ENCODE data around the gene MS4A10.
"Not testable (repeated sequence)": the region's sequence is repeated elsewhere in the genome, so short reads cannot be mapped to it uniquely, and the experiment has no call there.

Gene MS4A10

DNA sequence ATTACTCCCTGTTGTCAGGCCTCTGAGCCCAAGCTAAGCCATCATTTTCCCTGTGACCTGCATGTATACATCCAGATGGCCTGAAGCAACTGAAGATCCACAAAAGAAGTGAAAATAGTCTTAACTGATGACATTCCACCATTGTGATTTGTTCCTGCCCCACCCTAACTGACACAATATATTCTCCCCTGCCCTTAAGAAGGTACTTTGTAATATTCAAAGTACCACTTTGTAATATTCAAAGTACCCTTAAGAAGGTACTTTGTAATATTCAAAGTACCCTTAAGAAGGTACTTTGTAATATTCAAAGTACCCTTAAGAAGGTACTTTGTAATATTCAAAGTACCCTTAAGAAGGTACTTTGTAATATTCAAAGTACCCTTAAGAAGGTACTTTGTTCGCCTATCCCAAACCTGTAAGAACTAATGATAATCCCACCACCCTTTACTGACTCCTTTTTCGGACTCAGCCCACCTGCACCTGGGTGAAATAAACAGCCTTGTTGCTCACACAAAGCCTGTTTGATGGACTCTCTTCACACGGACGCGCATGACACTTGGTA is 38.7 kb downstream of the MS4A10 start:
- not testable (repeated sequence) for DNase-seq (ENCODE audit: low read depth in 1 of 2, low spot score in 1 of 2)

DNA sequence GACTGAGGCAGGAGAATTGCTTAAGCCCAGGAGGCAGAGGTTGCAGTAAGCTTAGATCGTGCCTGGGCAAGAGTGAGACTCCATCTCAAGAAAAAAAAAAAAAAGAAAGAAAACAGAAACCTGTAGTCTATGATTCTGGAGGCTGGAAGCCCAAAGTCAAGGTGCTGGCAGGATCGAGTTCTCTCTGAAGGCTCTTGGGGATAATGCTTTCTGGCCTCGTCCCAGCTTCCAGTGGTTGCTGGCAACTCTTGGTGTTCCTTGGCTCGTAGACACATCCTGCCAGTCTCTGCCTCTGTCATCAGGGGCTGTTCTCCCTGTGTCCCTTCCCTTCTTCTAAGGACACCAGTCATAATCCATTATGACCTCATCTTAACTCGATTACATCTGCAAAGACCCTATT is 40.0 kb downstream of the MS4A10 start:
- no peak for DNase-seq (ENCODE audit: low read depth in 1 of 2, low spot score in 1 of 2)

DNA sequence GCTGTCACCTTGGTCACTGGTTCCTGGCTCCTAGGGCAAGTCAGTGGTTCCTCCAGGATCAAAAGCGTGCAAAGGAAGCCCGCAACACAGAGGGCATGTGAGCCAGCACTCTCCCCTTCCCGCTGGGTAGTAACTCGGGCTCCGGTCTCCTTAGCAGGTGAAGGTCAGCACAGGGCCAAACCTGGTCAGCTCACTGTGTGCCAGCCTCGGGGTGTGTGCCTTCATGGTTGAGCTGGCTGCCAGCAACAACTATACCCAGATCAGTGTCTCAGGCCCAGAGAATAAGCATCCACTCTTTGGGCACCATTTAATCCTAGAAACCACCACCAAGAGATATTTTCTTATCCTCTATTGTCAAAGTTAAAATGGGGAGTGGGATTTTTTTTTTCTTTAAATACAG is 40.7 kb downstream of the MS4A10 start:
- no peak for DNase-seq (ENCODE audit: low read depth in 1 of 2, low spot score in 1 of 2)

DNA sequence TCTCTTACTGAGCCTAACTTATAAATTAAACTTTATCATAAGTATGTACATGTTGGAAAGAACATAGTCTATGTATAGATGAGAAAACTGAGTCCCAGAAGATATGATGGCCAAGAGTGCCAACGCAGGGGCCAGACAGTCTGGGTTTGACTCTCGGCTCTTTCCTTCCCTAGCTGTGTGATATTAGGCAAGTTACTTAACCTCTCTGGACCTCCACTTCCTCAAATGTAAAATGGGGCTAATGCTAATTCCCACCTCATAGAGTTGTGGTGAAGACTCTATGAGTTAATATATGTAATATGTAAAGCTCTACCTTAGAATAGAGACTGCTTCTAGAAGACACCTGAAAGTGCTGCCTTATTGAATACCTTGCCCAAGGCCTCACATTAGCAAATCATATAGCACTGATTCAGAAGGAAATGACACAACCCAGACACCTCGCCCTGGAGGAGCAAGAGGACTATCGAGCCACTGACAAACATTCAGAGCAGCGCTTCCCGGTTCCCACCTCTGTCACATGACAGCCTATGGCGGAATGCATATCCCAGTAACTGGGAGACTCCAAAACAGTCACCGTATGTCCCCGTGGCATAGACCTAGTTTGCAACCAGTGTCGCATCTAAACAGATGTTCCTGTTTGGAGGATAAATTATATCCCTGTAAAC is 45.5 kb downstream of the MS4A10 start:
- DNase-seq (ENCODE audit: low read depth in 1 of 2, low spot score in 1 of 2) = no peak

DNA sequence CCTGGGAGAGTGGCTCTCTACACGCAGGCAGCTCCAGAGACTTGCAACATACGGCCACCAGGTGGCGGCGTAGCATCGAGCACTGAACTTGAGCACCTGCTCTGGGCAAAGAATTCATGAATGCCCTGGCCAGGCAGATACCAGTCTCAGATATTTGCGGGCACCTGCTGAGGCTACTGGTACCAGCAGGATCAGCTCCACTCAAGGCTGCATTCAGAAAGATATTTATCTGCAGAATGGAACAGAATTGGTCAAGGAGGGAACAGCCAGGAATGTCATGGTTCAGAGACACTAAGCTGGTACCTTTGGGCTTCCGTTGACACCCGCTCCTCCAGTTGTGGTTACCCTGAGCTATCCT is 46.0 kb downstream of the MS4A10 start:
- peak; percentile 69 to 70 for DNase-seq (ENCODE audit: low read depth in 1 of 2, low spot score in 1 of 2)

DNA sequence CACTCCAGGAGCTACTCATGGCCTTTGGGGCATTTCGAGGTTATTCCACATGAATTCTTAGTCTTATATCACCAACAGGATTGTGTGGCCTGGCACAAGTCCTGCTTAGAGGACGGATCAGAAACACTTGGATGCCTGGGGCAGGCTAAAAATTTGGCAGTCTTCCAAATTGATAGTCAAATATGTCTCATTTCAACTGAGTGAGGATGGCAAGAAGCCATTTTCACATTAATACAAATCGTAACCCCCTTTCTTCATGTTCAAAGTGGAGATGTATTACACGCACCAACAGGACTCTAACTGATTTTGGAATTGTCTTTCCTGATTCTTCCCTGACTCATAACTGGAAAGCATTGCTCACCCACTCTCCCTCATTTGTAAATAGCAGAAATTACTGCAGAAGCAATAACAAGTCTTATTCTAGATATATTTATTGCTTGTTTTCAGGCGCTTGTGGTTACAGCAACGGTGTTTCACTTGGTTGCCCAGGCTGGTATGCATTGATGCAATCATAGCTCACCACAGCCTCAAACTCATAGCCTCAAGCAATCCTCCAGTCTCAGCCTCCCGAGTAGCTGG is 46.5 kb downstream of the MS4A10 start:
- DNase-seq (ENCODE audit: low read depth in 1 of 2, low spot score in 1 of 2) = no peak

DNA sequence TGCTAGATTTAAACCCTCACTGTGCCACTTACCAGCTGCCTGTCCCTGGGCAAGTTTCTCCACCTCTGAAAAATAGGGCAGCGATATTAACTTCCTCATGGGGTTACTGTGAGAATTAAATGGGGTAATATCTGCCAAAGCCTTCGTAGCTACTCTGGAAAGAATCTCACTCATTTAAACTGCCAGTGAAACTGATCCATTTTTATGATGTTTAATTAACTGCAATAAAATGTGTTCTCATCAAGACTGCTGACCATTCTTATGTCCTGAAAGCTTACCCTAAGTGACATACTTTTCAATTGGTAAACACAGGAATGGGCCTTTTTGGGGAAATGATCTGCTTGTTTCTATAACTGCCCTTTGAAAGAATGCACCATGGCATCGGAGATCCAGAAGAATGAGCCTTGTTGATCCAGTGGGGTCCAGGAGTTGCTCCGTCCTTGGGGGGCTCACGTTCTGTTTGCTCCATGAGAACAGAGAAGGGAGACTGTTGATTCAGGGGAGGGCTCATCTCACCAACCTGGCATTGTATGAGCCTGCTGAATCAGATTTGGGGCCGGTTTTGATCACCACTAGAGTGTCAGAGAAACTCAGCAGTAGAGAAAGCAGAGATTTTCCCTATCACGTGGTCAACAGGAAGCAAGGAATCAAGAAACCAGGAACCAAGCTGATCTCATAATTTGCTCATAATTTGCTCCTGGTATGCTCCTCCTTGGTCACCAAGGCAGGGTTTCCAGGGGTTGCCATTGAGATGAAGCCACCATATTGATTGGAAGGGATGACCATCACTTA is 49.8 kb downstream of the MS4A10 start:
- no peak for DNase-seq (ENCODE audit: low read depth in 1 of 2, low spot score in 1 of 2)

DNA sequence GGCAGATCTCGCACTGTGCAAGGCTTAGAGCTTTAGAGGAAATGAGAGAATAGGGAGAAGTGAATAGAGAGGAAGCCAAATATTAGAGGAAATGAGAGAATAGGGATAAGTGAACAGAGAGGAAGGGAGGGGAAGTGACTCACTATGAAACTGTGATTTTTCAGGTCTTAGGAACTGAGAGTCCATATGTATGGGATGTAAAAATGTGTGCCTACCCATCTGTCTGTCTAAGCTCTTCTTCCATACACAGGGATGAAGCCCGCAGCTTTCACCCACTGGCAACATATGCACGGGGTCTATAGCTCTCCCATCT is 50.4 kb downstream of the MS4A10 start:
- no peak for DNase-seq (ENCODE audit: low read depth in 1 of 2, low spot score in 1 of 2)

DNA sequence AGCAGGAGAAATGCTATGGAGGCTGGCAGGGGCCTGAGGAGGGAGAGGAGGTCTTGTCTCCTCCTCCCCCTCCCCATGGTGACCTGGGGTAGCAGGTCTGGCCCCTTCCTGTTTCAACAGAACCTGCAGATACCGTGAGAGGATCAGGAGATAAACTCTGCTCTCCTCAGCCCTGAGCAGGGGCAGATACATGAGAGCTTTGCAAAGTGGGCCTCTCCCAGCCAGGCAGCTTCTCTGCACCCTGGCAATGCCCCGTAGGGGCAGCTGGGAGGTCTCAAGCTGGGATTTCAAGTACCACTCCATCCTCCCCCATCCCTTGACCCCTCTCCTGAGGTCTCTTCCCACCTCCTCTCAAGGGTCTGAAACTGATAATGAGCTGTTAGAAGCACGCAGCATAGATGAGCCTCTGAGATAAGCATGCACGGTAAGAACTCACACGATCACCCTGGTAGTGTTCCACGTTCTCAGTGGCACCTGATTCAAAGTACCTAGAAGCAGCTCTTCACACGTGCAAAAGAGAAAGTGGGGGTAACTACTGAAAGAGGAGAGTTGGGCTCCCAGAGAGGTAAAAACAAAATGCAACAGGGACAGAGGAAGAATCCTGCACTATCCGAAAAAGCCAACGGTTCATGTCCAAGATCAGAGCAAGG is 51.9 kb downstream of the MS4A10 start:
- DNase-seq (ENCODE audit: low read depth in 1 of 2, low spot score in 1 of 2) = no peak

DNA sequence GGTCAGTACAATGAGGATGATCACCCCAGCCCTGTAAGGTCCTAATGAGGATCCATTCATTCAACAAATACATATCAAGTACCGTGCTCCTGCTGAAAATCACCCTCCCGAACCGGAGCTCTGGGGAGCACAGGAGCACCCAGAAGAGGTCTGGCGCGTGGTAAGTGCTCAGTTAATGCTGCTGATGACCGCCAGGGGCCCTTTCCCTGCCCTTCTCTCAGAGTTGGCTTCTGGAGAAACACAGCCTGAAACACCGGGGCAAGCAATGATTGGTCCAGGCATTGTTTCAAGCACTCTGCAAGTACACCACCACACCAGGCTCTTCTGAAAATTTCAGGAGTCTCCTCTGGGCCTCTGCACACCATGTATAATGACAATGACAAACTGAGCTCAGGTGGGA is 53.0 kb downstream of the MS4A10 start:
- DNase-seq (ENCODE audit: low read depth in 1 of 2, low spot score in 1 of 2) = no peak

DNA sequence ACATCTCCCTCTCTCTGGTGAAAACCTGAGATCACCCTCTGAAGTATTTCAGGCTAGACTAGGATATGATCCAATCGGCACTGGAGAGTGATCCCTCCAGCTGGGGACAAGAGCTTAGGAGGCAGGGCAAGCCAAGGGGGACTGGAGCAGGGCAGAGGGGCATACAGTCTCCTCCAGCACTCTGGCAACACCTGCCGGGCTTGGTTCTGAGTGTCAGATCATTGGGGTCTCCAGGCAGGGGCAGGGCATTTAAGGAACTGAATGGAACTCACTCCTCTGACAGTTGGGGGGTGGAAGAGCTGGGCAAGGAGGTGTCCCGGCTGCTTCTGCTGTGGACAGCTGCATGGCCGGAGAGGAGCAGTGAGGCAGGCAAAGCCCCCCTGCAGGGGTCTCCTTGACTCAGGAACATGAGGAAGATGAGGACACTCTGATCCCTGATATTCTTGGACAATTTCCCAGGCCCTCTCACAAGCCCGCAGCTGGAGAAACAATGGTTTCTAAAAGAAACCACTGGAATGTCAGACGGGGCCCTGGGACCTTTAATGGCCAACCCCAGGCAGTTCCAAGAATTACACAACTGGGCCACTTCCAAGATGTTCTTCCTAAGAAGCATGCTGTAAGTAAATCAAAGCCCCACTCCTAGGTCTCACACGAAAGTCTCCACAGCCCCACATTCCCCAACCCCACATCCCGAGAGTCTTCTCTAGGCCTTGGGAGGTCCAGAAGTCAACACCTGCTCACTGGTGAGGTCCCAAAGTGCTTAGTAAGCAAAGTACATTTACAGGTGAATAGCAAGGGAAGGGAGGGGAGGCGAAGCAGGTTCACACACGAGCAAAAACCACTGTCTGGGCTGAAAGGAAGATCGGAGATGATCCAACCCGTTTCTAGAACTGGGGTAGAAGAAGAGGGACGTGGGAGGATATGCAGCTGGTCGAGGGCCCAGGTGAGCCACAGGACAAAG is 55.6 kb downstream of the MS4A10 start:
- no peak for DNase-seq (ENCODE audit: low read depth in 1 of 2, low spot score in 1 of 2)

DNA sequence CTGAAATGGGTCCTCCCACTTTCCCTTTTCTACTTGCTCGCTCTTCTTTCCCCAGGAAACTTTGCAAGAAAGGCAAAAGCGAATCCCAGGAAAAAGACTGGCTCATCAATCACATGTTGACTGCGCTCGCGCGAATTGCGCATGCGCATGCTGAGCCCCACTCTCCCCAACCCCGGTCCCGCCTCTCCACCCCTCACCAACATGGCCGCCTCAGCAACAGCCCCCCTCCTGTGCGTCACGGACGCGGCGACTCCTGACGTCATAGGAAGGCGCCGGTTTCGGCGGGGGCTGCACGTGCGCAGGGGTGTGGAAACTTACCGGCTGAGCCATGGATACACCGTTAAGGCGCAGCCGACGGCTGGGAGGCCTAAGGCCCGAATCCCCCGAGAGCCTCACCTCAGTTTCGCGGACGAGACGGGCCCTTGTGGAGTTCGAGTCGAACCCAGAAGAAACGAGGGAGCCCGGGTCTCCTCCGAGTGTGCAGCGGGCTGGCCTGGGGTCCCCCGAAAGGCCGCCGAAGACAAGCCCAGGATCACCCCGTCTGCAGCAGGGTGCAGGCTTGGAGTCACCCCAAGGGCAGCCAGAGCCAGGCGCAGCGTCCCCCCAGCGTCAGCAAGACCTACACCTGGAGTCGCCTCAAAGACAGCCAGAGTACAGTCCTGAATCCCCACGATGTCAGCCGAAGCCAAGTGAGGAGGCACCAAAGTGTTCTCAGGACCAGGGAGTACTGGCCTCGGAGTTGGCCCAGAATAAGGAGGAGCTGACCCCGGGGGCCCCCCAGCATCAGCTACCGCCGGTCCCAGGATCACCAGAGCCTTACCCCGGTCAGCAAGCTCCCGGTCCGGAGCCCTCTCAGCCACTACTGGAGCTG is 56.9 kb downstream of the MS4A10 start, which contains the start of gene CCDC86:
TSS of gene CCDC86 (plus strand) at position 317 of the 871 bp plus-strand sequence. CDS start at position 329, 12 bp downstream.
- peak; percentile 98 to 100 for DNase-seq (ENCODE audit: low read depth in 1 of 2, low spot score in 1 of 2)

DNA sequence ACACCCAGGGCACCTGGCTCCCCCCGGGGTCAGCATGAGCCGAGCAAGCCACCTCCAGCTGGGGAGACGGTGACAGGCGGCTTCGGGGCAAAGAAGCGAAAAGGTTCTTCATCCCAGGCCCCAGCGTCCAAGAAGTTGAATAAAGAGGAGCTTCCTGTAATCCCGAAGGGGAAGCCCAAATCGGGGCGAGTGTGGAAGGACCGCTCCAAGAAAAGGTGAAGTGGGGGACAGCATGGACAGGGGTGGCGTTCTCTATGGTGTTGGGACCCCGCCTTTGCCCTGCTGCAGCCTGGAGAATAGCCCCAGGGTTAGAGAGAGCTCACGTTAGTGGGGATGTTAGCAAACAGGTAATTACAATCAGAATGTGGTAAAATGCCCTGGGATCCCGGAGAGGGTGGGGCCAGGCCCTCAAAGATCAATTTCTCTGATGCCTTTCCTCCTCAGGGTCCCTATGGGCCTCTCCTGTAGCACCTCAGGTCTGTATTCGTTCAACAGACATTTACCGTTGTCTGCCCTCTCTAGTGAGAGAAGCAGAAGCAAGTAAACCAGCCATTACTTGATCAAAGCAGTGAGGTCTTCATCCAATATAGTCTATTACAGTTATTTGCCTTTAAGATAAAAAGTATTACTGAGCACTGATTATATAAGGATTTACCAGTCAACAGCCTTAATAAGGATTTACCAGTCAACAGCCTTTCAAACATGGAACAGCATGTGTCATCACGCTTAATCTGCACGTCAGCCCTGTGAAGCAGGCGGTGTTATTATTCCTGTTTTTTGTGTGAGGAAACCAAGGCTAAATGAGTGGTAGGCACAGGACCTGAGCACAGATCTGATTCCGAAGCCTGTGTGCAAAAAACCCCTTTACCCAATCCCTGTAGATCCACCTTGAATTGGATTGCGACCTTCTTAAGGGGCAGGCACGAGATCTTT is 57.8 kb downstream of the MS4A10 start:
- DNase-seq (ENCODE audit: low read depth in 1 of 2, low spot score in 1 of 2) = no peak

DNA sequence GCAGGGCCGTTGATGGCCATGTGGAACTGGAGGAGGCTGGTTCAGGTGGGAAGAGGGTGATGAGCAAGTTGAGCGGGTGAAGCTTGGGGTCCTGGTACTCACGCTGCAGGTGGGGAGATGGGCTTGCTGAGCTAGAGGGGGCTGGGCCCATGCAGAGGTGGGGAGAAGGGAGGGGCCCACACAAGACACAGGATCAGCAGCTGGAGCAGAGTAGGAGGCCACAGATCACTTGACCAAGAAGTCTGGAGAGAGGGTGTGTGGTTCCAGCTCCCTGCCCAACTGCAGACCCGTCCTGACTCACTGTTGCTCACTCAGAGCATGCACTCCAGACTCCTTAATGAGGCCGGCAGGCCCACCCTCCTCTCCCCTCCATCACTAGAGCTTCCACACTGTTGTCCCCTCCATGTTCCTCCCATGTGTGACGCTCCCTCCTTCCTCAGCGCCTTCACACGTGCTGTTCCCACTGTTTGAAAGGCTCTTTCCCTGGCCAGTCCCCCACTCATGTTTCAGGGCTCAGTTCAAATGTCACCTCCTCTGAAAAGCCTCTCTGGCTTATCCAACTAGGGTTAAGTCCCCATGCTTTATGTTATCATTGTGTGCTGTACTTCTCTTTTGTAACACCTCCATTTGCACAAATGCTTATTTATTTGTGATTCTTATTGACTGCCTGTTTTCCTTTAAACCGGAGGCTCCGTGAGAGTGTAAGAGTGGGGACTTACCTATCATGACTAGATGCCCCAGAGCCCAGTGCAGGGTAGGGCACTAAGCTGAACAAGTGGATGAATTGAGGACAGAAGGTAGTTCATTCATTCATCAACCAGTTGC is 59.1 kb downstream of the MS4A10 start:
- DNase-seq (ENCODE audit: low read depth in 1 of 2, low spot score in 1 of 2) = no peak

DNA sequence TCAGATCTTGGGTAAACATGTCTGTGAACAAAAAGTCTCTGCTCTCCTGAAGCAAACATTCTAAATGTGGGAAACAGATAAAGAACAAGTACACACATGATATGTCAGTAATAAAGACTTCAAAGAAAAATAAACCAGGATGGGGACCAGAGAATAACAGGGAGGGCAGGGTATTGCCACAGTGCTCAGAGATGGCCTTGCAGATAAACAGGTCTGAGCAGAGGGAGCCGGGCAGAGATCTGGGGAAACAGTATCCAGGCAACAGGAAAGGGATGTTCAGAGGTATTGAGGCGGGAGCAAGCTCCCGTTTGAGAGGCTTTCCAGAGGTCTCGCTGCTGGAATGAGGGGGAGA is 59.7 kb downstream of the MS4A10 start:
- DNase-seq (ENCODE audit: low read depth in 1 of 2, low spot score in 1 of 2) = no peak

DNA sequence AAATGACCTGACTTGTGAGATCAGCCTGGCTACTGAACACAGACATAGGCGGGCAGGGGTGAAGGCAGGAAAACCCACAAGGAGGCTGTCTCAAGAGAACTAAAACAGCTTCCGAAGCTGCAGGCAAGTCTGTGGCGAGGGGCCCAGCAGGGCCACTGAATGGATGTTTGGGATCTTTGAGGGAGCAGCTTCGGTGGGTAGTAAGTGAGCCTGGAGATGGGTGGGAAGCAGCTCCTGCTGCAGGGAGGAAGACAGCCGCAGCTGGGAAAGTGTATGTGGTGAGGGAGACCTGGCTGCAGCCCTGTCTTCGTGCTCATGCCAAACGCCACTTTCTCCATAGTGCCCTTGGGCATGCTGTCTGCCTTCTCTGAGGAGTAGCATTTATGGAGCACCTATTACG is 60.2 kb downstream of the MS4A10 start:
- DNase-seq (ENCODE audit: low read depth in 1 of 2, low spot score in 1 of 2) = no peak

DNA sequence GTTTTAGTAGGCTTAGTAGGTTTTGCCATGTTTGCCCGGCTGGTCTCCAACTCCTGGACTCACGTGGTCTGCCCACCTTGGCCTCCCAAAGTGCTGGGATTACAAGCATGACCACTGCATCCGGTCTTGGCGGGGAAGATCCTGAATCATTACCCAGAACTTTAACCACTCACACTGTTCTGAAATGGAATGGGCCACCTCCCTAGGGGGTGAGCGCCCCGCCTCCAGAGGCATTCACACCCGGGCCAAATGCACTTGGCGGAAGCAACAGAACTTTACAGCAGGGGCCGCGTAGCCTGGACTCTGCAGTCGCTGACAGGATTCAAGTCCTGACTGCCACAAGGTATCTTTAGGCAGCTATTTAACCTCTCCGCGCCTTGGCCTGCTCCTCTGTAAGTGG is 62.1 kb downstream of the MS4A10 start:
- DNase-seq (ENCODE audit: low read depth in 1 of 2, low spot score in 1 of 2) = no peak

DNA sequence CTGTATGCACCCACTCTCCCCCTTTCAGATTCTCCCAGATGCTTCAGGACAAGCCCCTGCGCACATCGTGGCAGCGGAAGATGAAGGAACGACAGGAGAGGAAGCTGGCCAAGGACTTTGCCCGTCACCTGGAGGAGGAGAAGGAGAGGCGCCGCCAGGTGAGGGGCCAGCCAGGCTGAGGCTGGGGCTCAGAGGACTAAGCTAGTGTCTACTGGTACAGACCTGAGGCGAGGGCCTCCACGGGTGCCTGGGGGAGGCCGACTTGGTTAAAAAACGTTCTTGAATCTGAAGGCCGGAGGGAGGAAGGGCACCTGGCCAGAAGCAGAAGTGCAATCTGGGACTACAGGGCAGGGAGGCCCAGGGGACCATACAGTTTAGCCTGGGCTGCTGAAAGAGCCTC is 62.8 kb downstream of the MS4A10 start:
- DNase-seq (ENCODE audit: low read depth in 1 of 2, low spot score in 1 of 2) = no peak

Measured in activated CD4-positive, alpha-beta T cell treated with anti-CD3 and anti-CD28 coated beads, Interleukin-2, amount 50 U/mL, for 24 hours (primary cell).